HL-60 (cell line): Measurements from ENCODE around the gene HK1.

Experiments used
- POLR2AphosphoS5 ChIP-seq: IDR thresholded peaks from 2 replicates; pipeline ENCODE4 v1.6.1; 2012; ENCODE audit warnings: low read depth
- TF ChIP-seq, protein P1 (sequence below): IDR thresholded peaks from one replicate; pipeline ENCODE4 v1.5.1; 2011; ENCODE audit warnings: low read length, control low read depth, inconsistent platforms; ENCODE audit not compliant: insufficient read depth

DNA sequence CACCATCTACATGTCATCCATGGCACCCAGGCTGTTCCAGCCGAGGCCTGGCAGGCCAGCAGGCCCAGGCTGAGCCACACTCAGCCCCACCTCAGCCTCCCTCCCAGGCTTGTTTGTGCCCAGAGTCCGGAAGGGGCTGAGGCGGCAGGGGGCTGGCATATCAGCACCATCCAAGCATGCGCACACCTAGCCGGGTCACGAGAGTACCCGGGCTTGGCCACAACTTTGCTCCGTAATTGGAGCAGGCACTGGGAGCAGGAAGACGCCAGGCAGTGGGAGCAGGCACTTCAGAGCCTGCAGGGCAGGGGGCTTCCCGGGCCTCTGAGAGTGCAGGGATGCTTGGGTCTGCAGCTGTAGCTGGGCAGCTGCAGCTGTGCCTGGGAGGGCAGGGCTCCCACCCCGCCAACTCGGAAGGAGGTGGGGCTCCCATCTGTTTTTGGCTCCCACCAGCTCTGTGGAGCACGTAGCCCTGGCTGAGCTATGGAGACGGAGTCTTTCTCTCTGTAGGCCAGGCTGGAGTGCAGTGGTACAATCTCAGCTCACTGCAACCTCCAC is 157.7 kb downstream of the HK1 start:
- TF ChIP-seq, protein P1, sequence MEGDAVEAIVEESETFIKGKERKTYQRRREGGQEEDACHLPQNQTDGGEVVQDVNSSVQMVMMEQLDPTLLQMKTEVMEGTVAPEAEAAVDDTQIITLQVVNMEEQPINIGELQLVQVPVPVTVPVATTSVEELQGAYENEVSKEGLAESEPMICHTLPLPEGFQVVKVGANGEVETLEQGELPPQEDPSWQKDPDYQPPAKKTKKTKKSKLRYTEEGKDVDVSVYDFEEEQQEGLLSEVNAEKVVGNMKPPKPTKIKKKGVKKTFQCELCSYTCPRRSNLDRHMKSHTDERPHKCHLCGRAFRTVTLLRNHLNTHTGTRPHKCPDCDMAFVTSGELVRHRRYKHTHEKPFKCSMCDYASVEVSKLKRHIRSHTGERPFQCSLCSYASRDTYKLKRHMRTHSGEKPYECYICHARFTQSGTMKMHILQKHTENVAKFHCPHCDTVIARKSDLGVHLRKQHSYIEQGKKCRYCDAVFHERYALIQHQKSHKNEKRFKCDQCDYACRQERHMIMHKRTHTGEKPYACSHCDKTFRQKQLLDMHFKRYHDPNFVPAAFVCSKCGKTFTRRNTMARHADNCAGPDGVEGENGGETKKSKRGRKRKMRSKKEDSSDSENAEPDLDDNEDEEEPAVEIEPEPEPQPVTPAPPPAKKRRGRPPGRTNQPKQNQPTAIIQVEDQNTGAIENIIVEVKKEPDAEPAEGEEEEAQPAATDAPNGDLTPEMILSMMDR, result no peak
- no peak for TF ChIP-seq POLR2AphosphoS5
